A673 (cell line): ENCODE measurements around the gene KIAA0825. TPM values are rescaled to one million over a fixed set of nuclear protein-coding genes. Genes with fewer than 3 reads are reported as not detected.

Experiments used
- BruUV-seq: library from RNA; stranded (reverse); fragments of 400-500 nt; replicated peaks from 2 replicates; lab custom pipeline; 2021; lab: Mats Ljungman, UMichigan
- CTCF ChIA-PET: fragments of 300-600 bp; sonication (Branson Sonifier 250); formaldehyde crosslinking; loops from one replicate; lab custom pipeline; 2022; ENCODE audit warnings: antibody characterized with exemption; lab: Charles Lee
- POLR2A ChIA-PET: fragments of 300-600 bp; sonication (Branson Sonifier 250); formaldehyde crosslinking; loops from one replicate; lab custom pipeline; 2022; ENCODE audit warnings: antibody characterized with exemption; ENCODE audit not compliant: low non-redundant PET; lab: Charles Lee
- DNase-seq: peaks from one replicate; pipeline ENCODE4 v3.0.0-alpha.2; 2015; ENCODE audit warnings: low spot score
- H3K27ac ChIP-seq: fragments of 200-600 bp; sonication (generic); 2 replicates; pipeline ENCODE4 v1.5.1; 2016; ENCODE audit warnings: mixed run types, low read depth, mild to moderate bottlenecking, mixed read lengths, antibody characterized with exemption, low read length; ENCODE audit not compliant: poor library complexity, severe bottlenecking
- H3K27me3 ChIP-seq: fragments of 200-600 bp; sonication (generic); replicated peaks from 2 replicates; pipeline ENCODE4 v1.6.1; 2017; ENCODE audit warnings: mixed run types, low read depth, mild to moderate bottlenecking, mixed read lengths, antibody characterized with exemption, low read length; ENCODE audit not compliant: insufficient read depth, poor library complexity
- H3K36me3 ChIP-seq: fragments of 200-600 bp; sonication (generic); 2 replicates; pipeline ENCODE4 v1.6.1; 2016; ENCODE audit warnings: mixed run types, mild to moderate bottlenecking, mixed read lengths, antibody characterized with exemption, low read length; ENCODE audit not compliant: insufficient read depth, poor library complexity, severe bottlenecking
- H3K4me1 ChIP-seq: fragments of 200-600 bp; sonication (generic); 2 replicates; pipeline ENCODE4 v1.6.1; 2017; ENCODE audit warnings: mixed run types, mild to moderate bottlenecking, mixed read lengths, antibody characterized with exemption, low read length; ENCODE audit not compliant: insufficient read depth, poor library complexity, severe bottlenecking
- H3K4me3 ChIP-seq: fragments of 200-600 bp; sonication (generic); 2 replicates; pipeline ENCODE4 v1.5.1; 2016; ENCODE audit warnings: low read depth, mixed run types, mild to moderate bottlenecking, mixed read lengths, low read length; ENCODE audit not compliant: poor library complexity, severe bottlenecking
- H3K9me3 ChIP-seq: fragments of 200-600 bp; sonication (generic); 2 replicates; pipeline ENCODE4 v1.6.1; 2016; ENCODE audit warnings: mixed run types, low read depth, mild to moderate bottlenecking, mixed read lengths, antibody characterized with exemption, low read length; ENCODE audit not compliant: poor library complexity, severe bottlenecking
- CTCF ChIP-seq: fragments of 300-800, 200-600 bp; sonication (generic); conservative IDR thresholded peaks from 2 replicates; pipeline ENCODE4 v1.5.1; 2017; ENCODE audit warnings: low read depth, mild to moderate bottlenecking, antibody characterized with exemption, low read length, moderate library complexity, mixed read lengths
- EZH2 ChIP-seq: fragments of 200-600 bp; sonication (generic); IDR thresholded peaks from 2 replicates; pipeline ENCODE4 v1.6.1; 2017; ENCODE audit warnings: borderline replicate concordance, low read depth, mild to moderate bottlenecking, mixed read lengths, antibody characterized with exemption, low read length; ENCODE audit not compliant: poor library complexity, severe bottlenecking
- intact Hi-C: fragments of 100-400 bp; cut with micrococcal nuclease; formaldehyde crosslinking; loops from one replicate; pipeline ENCODE4 v1.10.0; 2022; ENCODE audit not compliant: unreplicated experiment
- total RNA-seq: library from RNA; stranded (reverse); gene quantifications from 2 replicates; pipeline ENCODE4 v1.2.3, GENCODE V29; 2021

The KIAA0825 gene
- total RNA-seq, 1 experiment from 2014 or later: 1.2 TPM

GRCh38 chr5:94250985-94251384, 367.4 kb downstream of the KIAA0825 start:
- CTCF ChIA-PET: no interaction called here
- H3K9me3 ChIP-seq: no peaks in the 10 kb centered on the region
- POLR2A ChIA-PET: no interaction called here
- no TSS peak for BruUV-seq
- H3K4me3 ChIP-seq: no peak overlapping the region
- H3K27ac ChIP-seq: no peak overlapping the region
- TF ChIP-seq CTCF (no peak), EZH2 (no peak)
- intact Hi-C loops: loop anchor here (10.0 kb wide), 1 partner anchor 484 kb away; no protein-coding TSS in a partner anchor
- no peaks in the 10 kb centered on the region for H3K4me1 ChIP-seq
- no peak for DNase-seq
- no peaks in the 10 kb centered on the region for H3K27me3 ChIP-seq
- H3K36me3 ChIP-seq: no peaks in the 10 kb centered on the region

- no peaks in the 10 kb centered on the region for H3K4me1 ChIP-seq
- no peak for TF ChIP-seq EZH2
- no peaks in the 10 kb centered on the region for H3K27me3 ChIP-seq
- BruUV-seq: no TSS peak
- POLR2A ChIA-PET: no interaction called here
- no peaks in the 10 kb centered on the region for H3K9me3 ChIP-seq
- no peak overlapping the region for H3K27ac ChIP-seq
- no peak overlapping the region for H3K4me3 ChIP-seq
- DNase-seq: no peak
- CTCF ChIA-PET: interaction anchor here (0.7 kb wide), 1 partner anchor 111 kb away, joined by 3 read pairs; no protein-coding TSS in a partner anchor
- intact Hi-C loops: no loop called here
- H3K36me3 ChIP-seq: no peaks in the 10 kb centered on the region
Measured at GRCh38 chr5:94249430-94249829, 369.0 kb downstream of the KIAA0825 start.

GRCh38 chr5:94248175-94248875, 370.1 kb downstream of the KIAA0825 start:
- Histone ChIP-seq H3K4me3 (no peak overlapping the region), H3K36me3 (no peaks in the 10 kb centered on the region), H3K9me3 (no peaks in the 10 kb centered on the region), H3K27me3 (no peaks in the 10 kb centered on the region), H3K27ac (no peak overlapping the region), H3K4me1 (no peaks in the 10 kb centered on the region)
- no peak for DNase-seq
- no TSS peak for BruUV-seq
- intact Hi-C loops: no loop called here
- POLR2A ChIA-PET: no interaction called here
- CTCF ChIA-PET: no interaction called here
- no peak for TF ChIP-seq CTCF
- TF ChIP-seq EZH2: no peak

- intact Hi-C loops: no loop called here
- Histone ChIP-seq H3K4me1 (no peaks in the 10 kb centered on the region), H3K27ac (no peak overlapping the region), H3K36me3 (no peaks in the 10 kb centered on the region), H3K9me3 (no peaks in the 10 kb centered on the region), H3K4me3 (no peak overlapping the region), H3K27me3 (no peaks in the 10 kb centered on the region)
- CTCF ChIA-PET: no interaction called here
- TF ChIP-seq EZH2 (no peak), CTCF (no peak)
- DNase-seq: no peak
- POLR2A ChIA-PET: no interaction called here
- no TSS peak for BruUV-seq
Measured at GRCh38 chr5:94245608-94246007, 372.8 kb downstream of the KIAA0825 start.
